COR-L47 (cell line): ENCODE results near the gene SDC4.

Experiments used
- DNase-seq: peaks from one replicate; lab custom pipeline; 2025; lab: John Stamatoyannopoulos, UW

SDC4 gene

GRCh38 chr20:45318386-45318939, 29.8 kb downstream of the SDC4 start:
- DNase-seq, result no peak

DNA sequence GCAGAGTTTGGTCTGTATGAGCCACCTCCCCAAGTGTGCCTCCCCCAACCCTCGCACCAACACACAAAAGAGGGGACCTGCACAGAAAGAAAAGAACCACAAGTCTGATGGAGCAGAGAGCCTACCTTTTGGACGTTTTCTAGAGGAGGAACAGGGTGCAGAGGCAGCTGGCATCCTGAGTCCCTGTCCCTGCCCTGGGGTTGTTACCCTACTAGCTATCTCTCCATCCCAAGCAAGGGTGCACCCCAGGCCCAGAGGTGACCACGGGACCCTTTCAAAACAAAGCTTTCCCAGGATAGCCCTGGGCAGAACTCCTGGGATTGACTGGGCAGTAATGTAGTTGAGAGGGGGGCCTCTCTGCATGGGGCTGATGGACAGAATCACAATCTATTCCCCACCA, 30.4 kb downstream of the SDC4 start:
- DNase-seq, result no peak

- no peak for DNase-seq
Measured at GRCh38 chr20:45316150-45317080, 31.8 kb downstream of the SDC4 start.

GRCh38 chr20:45315672-45316071, 32.6 kb downstream of the SDC4 start:
- no peak for DNase-seq

GRCh38 chr20:45313943-45314342, 34.3 kb downstream of the SDC4 start:
- no peak for DNase-seq

DNA sequence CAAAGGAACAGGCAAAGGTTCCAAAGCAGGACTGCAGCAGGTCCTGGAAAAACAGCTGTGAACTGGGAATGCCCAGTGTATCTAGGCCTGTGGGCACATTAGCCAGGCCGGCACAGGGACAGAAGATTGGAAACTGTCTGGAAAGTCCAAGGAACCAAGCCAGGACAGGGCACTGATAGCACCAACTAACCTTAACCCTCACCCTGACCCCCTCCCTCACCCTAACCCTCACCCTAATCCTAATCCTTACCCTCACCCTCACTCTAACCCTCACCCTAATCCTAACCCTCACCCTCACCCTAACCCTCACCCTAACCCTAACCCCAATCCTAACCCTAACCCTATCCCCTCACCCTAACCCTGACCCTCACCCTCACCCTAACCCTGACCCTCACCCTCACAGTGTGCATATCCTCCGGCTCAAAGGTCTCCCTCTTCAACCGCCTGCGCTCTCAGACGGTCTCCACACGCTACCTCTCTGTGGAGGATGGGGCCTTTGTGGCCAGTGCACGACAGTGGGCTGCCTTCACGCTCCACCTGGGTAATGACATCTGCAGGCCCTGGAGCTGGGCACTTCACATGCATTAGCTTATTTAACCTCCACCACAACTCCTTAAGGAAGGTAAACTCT, 35.0 kb downstream of the SDC4 start:
- no peak for DNase-seq

GRCh38 chr20:45312241-45312640, 36.0 kb downstream of the SDC4 start:
- no peak for DNase-seq

DNA sequence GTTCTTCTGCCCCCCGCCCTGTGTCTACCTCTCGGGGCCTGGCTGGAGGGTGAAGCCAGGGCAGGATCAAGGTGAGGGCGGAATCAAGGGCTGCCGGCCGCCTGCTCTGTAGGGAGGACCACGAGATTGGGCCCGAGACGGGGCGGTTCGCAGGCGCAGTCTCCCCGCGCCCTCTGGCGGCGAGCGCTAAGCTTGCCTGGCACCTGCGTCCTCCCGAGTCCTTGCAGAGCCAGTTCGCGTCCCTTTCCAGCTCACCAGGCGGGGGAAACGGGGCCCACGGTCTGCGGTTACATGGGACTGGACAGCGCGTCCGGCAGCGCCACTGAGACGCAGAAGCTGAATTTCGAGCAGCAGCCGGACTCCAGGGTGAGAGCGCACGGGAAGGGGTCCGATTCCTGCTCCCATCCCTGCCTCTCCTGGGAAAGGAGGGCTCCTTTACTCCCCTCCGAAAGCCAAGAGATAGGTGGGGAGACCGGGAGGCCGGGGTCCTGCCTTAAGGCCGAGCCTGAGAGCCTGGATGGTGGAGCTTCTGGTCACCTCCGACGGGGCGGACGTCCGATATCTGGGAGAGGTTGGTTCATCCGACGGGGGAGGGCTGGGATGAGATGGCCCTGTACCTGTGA, 36.5 kb downstream of the SDC4 start:
- peak; percentile 32 for DNase-seq

DNA sequence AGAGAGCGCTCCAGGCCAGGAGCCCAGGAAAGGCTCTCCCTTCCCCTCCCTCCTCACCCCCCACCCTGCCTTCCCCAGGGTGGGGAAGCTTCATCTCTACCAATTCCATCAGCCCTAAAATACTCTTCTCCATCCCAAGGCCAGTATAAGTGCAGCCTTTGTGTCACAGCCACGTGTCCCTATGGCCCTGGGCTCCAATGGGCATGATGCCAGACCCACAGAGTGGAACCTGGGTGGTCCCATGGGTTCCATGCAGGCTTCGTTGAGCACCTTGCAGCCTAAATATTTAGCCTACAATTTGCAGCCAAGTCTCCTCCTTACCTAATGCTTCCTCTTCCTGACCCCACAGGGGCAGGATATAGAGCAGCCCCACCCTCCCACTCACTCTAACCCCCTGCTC, 39.1 kb downstream of the SDC4 start:
- no peak for DNase-seq

- no peak for DNase-seq
Measured at GRCh38 chr20:45308117-45308778, 40.0 kb downstream of the SDC4 start, which contains the start of gene MATN4. TSS of gene MATN4 (minus strand) at chr20:45308299. CDS start at chr20:45305582, 2,717 bp downstream.

DNA sequence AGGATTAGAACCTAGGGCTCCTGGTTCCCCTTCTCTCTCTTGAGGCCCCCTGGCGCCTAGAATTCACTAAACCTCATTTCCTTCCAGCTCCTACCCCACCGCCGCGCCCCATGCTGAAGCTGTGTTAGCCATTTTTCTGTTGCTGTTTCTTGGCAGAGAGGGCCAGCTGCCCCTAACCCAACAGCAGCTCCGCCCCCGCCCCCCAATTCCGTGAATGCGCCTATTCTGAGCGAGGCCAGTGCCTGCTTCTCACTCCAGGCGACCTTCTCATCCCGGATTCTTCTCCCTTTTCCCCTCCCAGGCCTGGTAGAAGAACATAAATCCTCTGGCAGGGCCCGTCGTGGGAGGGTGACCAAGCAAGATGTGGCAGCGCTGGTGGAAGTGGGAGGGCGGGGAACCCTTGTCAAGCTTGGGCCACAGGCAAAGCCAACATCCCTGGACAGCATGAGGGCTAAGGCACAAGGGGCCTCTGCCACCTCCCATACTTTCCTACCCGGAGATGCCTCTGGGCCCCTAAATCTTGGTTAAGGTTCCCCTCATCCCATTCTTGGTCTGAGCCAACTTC, 41.1 kb downstream of the SDC4 start:
- no peak for DNase-seq

- DNase-seq, result no peak
Measured at GRCh38 chr20:45306431-45306982, 41.7 kb downstream of the SDC4 start, which contains the start of gene RBPJL. TSS of gene RBPJL (plus strand) at chr20:45306840. CDS start at chr20:45306923, 83 bp downstream.

DNA sequence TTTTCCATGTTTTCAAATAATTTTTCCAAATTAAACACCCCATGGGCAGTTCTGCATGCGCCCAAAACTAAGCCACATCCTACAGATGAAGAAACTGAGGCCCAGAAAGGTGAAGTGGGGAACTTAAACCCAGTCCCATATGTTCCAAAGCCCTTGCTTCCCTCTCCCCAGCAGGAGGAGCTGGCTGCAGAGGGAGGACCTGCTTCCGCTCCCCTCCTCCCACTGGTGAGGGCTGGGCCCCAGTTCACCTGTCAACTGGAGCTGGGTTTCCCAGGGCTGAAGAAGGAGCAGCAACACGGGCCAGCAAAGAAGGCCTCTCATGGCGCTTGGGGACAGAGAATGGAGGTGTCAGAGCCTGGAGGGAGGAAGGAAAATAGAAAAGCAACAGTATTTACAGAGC, 43.0 kb downstream of the SDC4 start:
- DNase-seq, result no peak

DNA sequence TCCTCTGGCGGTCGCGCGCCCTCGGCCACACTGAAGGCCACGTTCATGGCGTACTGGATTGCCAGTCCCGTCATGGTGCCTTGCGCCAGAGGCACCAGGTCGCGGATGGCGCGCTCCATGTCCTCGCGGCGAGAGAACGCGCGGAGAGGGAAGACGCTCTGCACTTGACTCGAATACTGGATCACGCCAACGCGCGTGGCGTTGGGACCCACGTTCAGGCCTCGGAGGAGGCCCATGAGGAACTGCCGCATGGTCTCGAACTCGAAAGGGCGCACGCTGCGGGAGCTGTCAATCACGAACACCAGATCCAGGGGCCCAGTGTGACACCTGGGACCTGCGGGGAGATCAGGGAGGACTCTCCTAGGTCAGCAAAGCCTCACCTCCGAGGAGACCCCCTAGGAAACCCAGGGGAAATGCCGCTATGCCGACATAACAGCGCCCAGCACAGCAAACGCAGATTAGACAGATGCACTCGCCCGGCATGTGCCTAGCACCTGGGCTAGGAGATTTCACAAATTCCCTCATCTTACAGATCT, 43.7 kb downstream of the SDC4 start:
- DNase-seq, result no peak

GRCh38 chr20:45303586-45304463, 44.4 kb downstream of the SDC4 start:
- DNase-seq, result no peak

- DNase-seq, result no peak
Measured at GRCh38 chr20:45301824-45302271, 46.4 kb downstream of the SDC4 start.

GRCh38 chr20:45300961-45301360, 47.3 kb downstream of the SDC4 start:
- peak; percentile 8 for DNase-seq

GRCh38 chr20:45299786-45300185, 48.4 kb downstream of the SDC4 start:
- no peak for DNase-seq

- DNase-seq, result no peak
Measured at GRCh38 chr20:45297786-45298497, 50.3 kb downstream of the SDC4 start.
